H9 (cell line): ENCODE results near the gene ZMAT5. TPM values are rescaled to one million over a fixed set of nuclear protein-coding genes. Genes with fewer than 3 reads are reported as not detected.

Source experiments
- DNase-seq: peaks from one replicate; pipeline ENCODE4 v3.0.0-alpha.2; 2017
- H2AFZ ChIP-seq: one replicate; pipeline ENCODE4 v1.6.1; 2013; ENCODE audit warnings: mild to moderate bottlenecking, low read length, control low read depth, moderate library complexity
- H2AK5ac ChIP-seq: 2 replicates; pipeline ENCODE4 v1.6.1; 2013; ENCODE audit warnings: low read length, control low read depth, mixed read lengths; ENCODE audit not compliant: insufficient read length
- H2BK120ac ChIP-seq: one replicate; pipeline ENCODE4 v1.6.1; 2013; ENCODE audit warnings: low read depth, mild to moderate bottlenecking, low read length, control low read depth, inconsistent platforms; ENCODE audit not compliant: poor library complexity, severe bottlenecking
- H2BK12ac ChIP-seq: 2 replicates; pipeline ENCODE4 v1.6.1; 2013; ENCODE audit warnings: low read length, control low read depth, mixed read lengths, low read depth; ENCODE audit not compliant: insufficient read length
- H2BK15ac ChIP-seq: 2 replicates; pipeline ENCODE4 v1.6.1; 2013; ENCODE audit warnings: low read depth, low read length, control low read depth
- H2BK20ac ChIP-seq: one replicate; pipeline ENCODE4 v1.6.1; 2013; ENCODE audit warnings: low read depth, mild to moderate bottlenecking, low read length, control low read depth, inconsistent platforms; ENCODE audit not compliant: poor library complexity, severe bottlenecking
- H2BK5ac ChIP-seq: 2 replicates; pipeline ENCODE4 v1.6.1; 2013; ENCODE audit warnings: low read length, control low read depth, mixed read lengths; ENCODE audit not compliant: insufficient read length
- H3K14ac ChIP-seq: 2 replicates; pipeline ENCODE4 v1.6.1; 2013; ENCODE audit warnings: low read length, control low read depth; ENCODE audit not compliant: insufficient read depth
- H3K18ac ChIP-seq: 2 replicates; pipeline ENCODE4 v1.6.1; 2013; ENCODE audit warnings: low read depth, mild to moderate bottlenecking, mixed read lengths, low read length, control low read depth; ENCODE audit not compliant: insufficient read length
- H3K23ac ChIP-seq: 2 replicates; pipeline ENCODE4 v1.6.1; 2013; ENCODE audit warnings: low read length, control low read depth, mixed read lengths, low read depth; ENCODE audit not compliant: insufficient read length
- H3K23me2 ChIP-seq: 2 replicates; pipeline ENCODE4 v1.6.1; 2013; ENCODE audit warnings: low read depth, mild to moderate bottlenecking, mixed read lengths, low read length, control low read depth; ENCODE audit not compliant: insufficient read length, poor library complexity, severe bottlenecking
- H3K27ac ChIP-seq: 2 replicates; pipeline ENCODE4 v1.5.1; 2013; ENCODE audit warnings: low read length, control low read depth, mixed read lengths, low read depth; ENCODE audit not compliant: insufficient read length
- H3K27me3 ChIP-seq: 2 replicates; pipeline ENCODE4 v1.6.1; 2013; ENCODE audit warnings: low read length, control low read depth, inconsistent platforms; ENCODE audit not compliant: insufficient read depth
- H3K4ac ChIP-seq: 2 replicates; pipeline ENCODE4 v1.6.1; 2013; ENCODE audit warnings: low read depth, mild to moderate bottlenecking, control low read depth, inconsistent platforms, low read length, moderate library complexity
- H3K4me1 ChIP-seq: 2 replicates; pipeline ENCODE4 v1.6.1; 2013; ENCODE audit warnings: low read length, control low read depth, inconsistent platforms; ENCODE audit not compliant: insufficient read depth
- H3K4me2 ChIP-seq: 2 replicates; pipeline ENCODE4 v1.6.1; 2013; ENCODE audit warnings: low read length, control low read depth, mixed read lengths; ENCODE audit not compliant: insufficient read length, insufficient read depth
- H3K56ac ChIP-seq: 2 replicates; pipeline ENCODE4 v1.6.1; 2013; ENCODE audit warnings: low read depth, mild to moderate bottlenecking, mixed read lengths, low read length, control low read depth; ENCODE audit not compliant: insufficient read length
- H3K79me1 ChIP-seq: 2 replicates; pipeline ENCODE4 v1.6.1; 2013; ENCODE audit warnings: low read depth, mild to moderate bottlenecking, moderate library complexity, low read length, control low read depth, inconsistent platforms; ENCODE audit not compliant: insufficient read depth, poor library complexity, severe bottlenecking
- H3K79me2 ChIP-seq: 2 replicates; pipeline ENCODE4 v1.6.1; 2013; ENCODE audit warnings: low read length, control low read depth, inconsistent platforms; ENCODE audit not compliant: insufficient read depth
- H3K9ac ChIP-seq: 2 replicates; pipeline ENCODE4 v1.6.1; 2013; ENCODE audit warnings: low read length, control low read depth, mixed read lengths; ENCODE audit not compliant: insufficient read length; ENCODE audit errors: extremely low read depth
- H3K9me3 ChIP-seq: one replicate; pipeline ENCODE4 v1.6.1; 2013; ENCODE audit warnings: low read depth, low read length, inconsistent platforms; ENCODE audit not compliant: control insufficient read depth
- H3T11ph ChIP-seq: one replicate; pipeline ENCODE4 v1.6.1; 2013; ENCODE audit warnings: mild to moderate bottlenecking, low read length, control low read depth, inconsistent platforms
- H4K20me1 ChIP-seq: one replicate; pipeline ENCODE4 v1.6.1; 2013; ENCODE audit not compliant: control insufficient read depth, insufficient read length, insufficient read depth
- H4K5ac ChIP-seq: 2 replicates; pipeline ENCODE4 v1.6.1; 2013; ENCODE audit warnings: low read depth, mild to moderate bottlenecking, mixed read lengths, low read length, control low read depth; ENCODE audit not compliant: insufficient read length
- H4K8ac ChIP-seq: replicated peaks from 2 replicates; pipeline ENCODE4 v1.6.1; 2013; ENCODE audit warnings: low read length, control low read depth, mixed read lengths, low read depth; ENCODE audit not compliant: insufficient read length
- H4K91ac ChIP-seq: 2 replicates; pipeline ENCODE4 v1.6.1; 2013; ENCODE audit warnings: low read depth, mild to moderate bottlenecking, moderate library complexity, mixed read lengths, low read length, control low read depth; ENCODE audit not compliant: insufficient read length
- H3K27ac Mint-ChIP-seq, 3 experiments: 2 replicates in 2 of 3; 3 replicates in 1 of 3; pipeline ENCODE4 v1.8.0; 2020 to 2021; ENCODE audit warnings: mixed read lengths in 3 of 3, mild to moderate bottlenecking in 1 of 3, moderate library complexity in 1 of 3
- H3K27me3 Mint-ChIP-seq: 2 replicates; pipeline ENCODE4 v1.8.0; 2021; ENCODE audit warnings: low read depth, mild to moderate bottlenecking, moderate library complexity, mixed read lengths
- H3K36me3 Mint-ChIP-seq, 3 experiments: 2 replicates in 2 of 3; 3 replicates in 1 of 3; pipeline ENCODE4 v1.8.0; 2020 to 2021; ENCODE audit warnings: low read depth in 3 of 3, mixed read lengths in 3 of 3; ENCODE audit not compliant: insufficient read depth in 1 of 3
- H3K4me1 Mint-ChIP-seq, 2 experiments: 2 replicates each; pipeline ENCODE4 v1.8.0; 2020; ENCODE audit warnings: mixed read lengths in 2 of 2
- H3K4me3 Mint-ChIP-seq, 2 experiments: 2 replicates in 1 of 2; 3 replicates in 1 of 2; pipeline ENCODE4 v1.8.0; 2020 to 2021; ENCODE audit warnings: mild to moderate bottlenecking in 2 of 2, mixed read lengths in 2 of 2, moderate library complexity in 1 of 2
- H3K9me3 Mint-ChIP-seq, 2 experiments: 2 replicates in 1 of 2; 3 replicates in 1 of 2; pipeline ENCODE4 v1.8.0; 2020; ENCODE audit warnings: mild to moderate bottlenecking in 2 of 2, mixed read lengths in 2 of 2, moderate library complexity in 1 of 2
- CTCF ChIP-seq: fragments of 200-600 bp; sonication (generic); conservative IDR thresholded peaks from 3 replicates; pipeline ENCODE4 v1.8.0; 2021; ENCODE audit warnings: antibody characterized with exemption, mild to moderate bottlenecking
- WGBS: extraction: QIAGEN DNeasy Blood & Tissue Kit; methylation state at CpG from one replicate; pipeline ENCODE4 v1.1.7; 2013; ENCODE audit warnings: missing lambda C conversion rate, low lambda C conversion rate, mixed read lengths; ENCODE audit not compliant: insufficient read length; ENCODE audit errors: extremely low coverage; 5-methylcytosine and 5-hydroxymethylcytosine counted together
- total RNA-seq: library from RNA; stranded (reverse); gene quantifications from 2 replicates; pipeline ENCODE4 v1.2.1, GENCODE V29; 2021

Gene ZMAT5
- total RNA-seq, 1 experiment from 2014 or later = 13.9 TPM

- peaks cover 41% of the 10 kb centered on the region for H3K27me3 Mint-ChIP-seq
- no peaks in the 10 kb centered on the region for H3K79me1 ChIP-seq
- H2BK120ac ChIP-seq = no peak overlapping the region
- no peaks in the 10 kb centered on the region; the same call in 1 of the 2 replicates for H3K27me3 ChIP-seq
- no peak overlapping the region for H3T11ph ChIP-seq
- no peak overlapping the region for H3K4me3 Mint-ChIP-seq
- no peak overlapping the region for H3K14ac ChIP-seq
- H3K4ac ChIP-seq = no peak overlapping the region
- DNase-seq = no peak
- no peak overlapping the region for H4K5ac ChIP-seq
- no peak overlapping the region for H3K18ac ChIP-seq
- no peak overlapping the region for H2BK20ac ChIP-seq
- H3K9ac ChIP-seq = no peak overlapping the region
- WGBS = no CpG with 5 or more reads among the region's 16 CpGs
- H2AFZ ChIP-seq = no peak overlapping the region
- H3K27ac Mint-ChIP-seq = no peak overlapping the region
- H4K20me1 ChIP-seq = no peaks in the 10 kb centered on the region
- H3K9me3 ChIP-seq = no peaks in the 10 kb centered on the region
- H3K36me3 Mint-ChIP-seq = peaks cover 8 to 24% (median 12%) of the 10 kb centered on the region in 3 experiments; a peak in 6 of 7 replicates
- no peak overlapping the region for H3K56ac ChIP-seq
- no peak overlapping the region for H2BK5ac ChIP-seq
- H2BK12ac ChIP-seq = no peak overlapping the region
- no peak overlapping the region for H2AK5ac ChIP-seq
- no peaks in the 10 kb centered on the region for H3K79me2 ChIP-seq
- H2BK15ac ChIP-seq = no peak overlapping the region
- peaks cover 30 to 36% of the 10 kb centered on the region in 2 experiments for H3K4me1 Mint-ChIP-seq
- peaks cover 6% of the 10 kb centered on the region; the same call in 1 of the 2 replicates for H3K4me1 ChIP-seq
- H3K23me2 ChIP-seq = peaks cover under 1% of the 10 kb centered on the region
- no peaks in the 10 kb centered on the region for H3K9me3 Mint-ChIP-seq
- H3K23ac ChIP-seq = no peak overlapping the region
- no peak overlapping the region for H4K91ac ChIP-seq
- H4K8ac ChIP-seq = no peak overlapping the region
- H3K27ac ChIP-seq = no peak overlapping the region
- H3K4me2 ChIP-seq = no peak overlapping the region
- no peak for TF ChIP-seq CTCF
These were observed 68.8 kb downstream of the ZMAT5 start for GRCh38 chr22:29697853-29698598.
